ENCODE results near the gene OR1F1.

DNA sequence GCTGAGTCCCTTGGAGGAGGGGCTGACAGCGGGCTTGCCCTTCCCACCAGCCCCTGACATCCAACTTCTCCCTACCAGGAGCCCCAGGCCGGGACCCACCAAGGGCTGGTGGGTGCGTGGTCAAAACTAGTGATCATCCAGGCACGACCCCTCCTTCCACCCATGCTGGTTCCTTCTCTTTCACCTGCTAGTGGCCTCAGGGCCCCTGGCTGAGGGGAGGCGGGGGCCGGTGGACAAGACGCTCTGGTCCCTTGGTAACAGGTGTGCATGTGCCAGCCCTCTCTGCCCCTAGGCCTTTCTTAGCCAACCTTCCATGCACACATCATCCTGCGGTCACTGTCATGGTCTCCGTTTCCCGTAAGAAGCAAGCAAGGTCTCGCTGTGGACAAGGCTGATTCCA, 44.8 kb upstream of the OR1F1 start:
- no peak for TF ChIP-seq EZH2 (IDR thresholded peaks at IDR 0.05; ENCODE audit: insufficient read depth, low read length)
- TF ChIP-seq, protein P1, sequence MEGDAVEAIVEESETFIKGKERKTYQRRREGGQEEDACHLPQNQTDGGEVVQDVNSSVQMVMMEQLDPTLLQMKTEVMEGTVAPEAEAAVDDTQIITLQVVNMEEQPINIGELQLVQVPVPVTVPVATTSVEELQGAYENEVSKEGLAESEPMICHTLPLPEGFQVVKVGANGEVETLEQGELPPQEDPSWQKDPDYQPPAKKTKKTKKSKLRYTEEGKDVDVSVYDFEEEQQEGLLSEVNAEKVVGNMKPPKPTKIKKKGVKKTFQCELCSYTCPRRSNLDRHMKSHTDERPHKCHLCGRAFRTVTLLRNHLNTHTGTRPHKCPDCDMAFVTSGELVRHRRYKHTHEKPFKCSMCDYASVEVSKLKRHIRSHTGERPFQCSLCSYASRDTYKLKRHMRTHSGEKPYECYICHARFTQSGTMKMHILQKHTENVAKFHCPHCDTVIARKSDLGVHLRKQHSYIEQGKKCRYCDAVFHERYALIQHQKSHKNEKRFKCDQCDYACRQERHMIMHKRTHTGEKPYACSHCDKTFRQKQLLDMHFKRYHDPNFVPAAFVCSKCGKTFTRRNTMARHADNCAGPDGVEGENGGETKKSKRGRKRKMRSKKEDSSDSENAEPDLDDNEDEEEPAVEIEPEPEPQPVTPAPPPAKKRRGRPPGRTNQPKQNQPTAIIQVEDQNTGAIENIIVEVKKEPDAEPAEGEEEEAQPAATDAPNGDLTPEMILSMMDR (IDR thresholded peaks at IDR 0.05; ENCODE audit: insufficient read depth, low read depth, low read length) = no peak

Data from astrocyte (in vitro differentiated cells and primary cell).